GM12878 (cell line): Measurements from ENCODE around the gene CR1. TPM values are rescaled to one million over a fixed set of nuclear protein-coding genes. Genes with fewer than 3 reads are reported as not detected.

ENCODE experiments used
- CREB1 ChIP-seq: IDR thresholded peaks from 2 replicates; pipeline ENCODE4 v1.6.1; 2012; ENCODE audit warnings: low read depth, mild to moderate bottlenecking, inconsistent platforms
- E2F4 ChIP-seq: IDR thresholded peaks from 2 replicates; pipeline ENCODE4 v1.6.1; 2012; ENCODE audit warnings: low read depth, low read length, improper control_type of control experiment
- E4F1 ChIP-seq: fragments of 450-650 bp; IDR thresholded peaks from 2 replicates; pipeline ENCODE4 v1.6.1; 2018; ENCODE audit warnings: borderline replicate concordance, mild to moderate bottlenecking; ENCODE audit not compliant: partially characterized antibody
- EGR1 ChIP-seq, 2 experiments: IDR thresholded peaks; 1 replicate in 1 of 2; 2 replicates in 1 of 2; pipeline ENCODE4 v1.6.1; 2011 to 2012; ENCODE audit warnings: low read depth in 2 of 2, low read length in 2 of 2, borderline replicate concordance in 1 of 2, mild to moderate bottlenecking in 1 of 2, moderate library complexity in 1 of 2
- EP300 ChIP-seq, 2 experiments: fragments of 150-350 bp in 1 of 2; IDR thresholded peaks; 2 replicates each; pipeline ENCODE4 v1.6.1; 2011 to 2012; ENCODE audit warnings: low read depth in 2 of 2, low read length in 2 of 2, borderline replicate concordance in 1 of 2, improper control_type of control experiment in 1 of 2, inconsistent platforms in 1 of 2; ENCODE audit not compliant: control insufficient read depth in 1 of 2
- GABPA ChIP-seq: IDR thresholded peaks from 2 replicates; pipeline ENCODE4 v1.6.1; 2014; ENCODE audit warnings: antibody characterized with exemption, low read depth, mild to moderate bottlenecking, inconsistent platforms
- HDGF ChIP-seq: fragments of 450-650 bp; IDR thresholded peaks from 2 replicates; pipeline ENCODE4 v1.6.1; 2016; ENCODE audit warnings: antibody characterized with exemption
- MYB ChIP-seq: fragments of 150-350 bp; IDR thresholded peaks from 2 replicates; pipeline ENCODE4 v1.6.1; 2014; ENCODE audit warnings: mild to moderate bottlenecking, low read depth, low read length, borderline replicate concordance
- NKRF ChIP-seq: fragments of 450-650 bp; conservative IDR thresholded peaks from 2 replicates; pipeline ENCODE4 v1.6.1; 2017; ENCODE audit warnings: mild to moderate bottlenecking, moderate library complexity
- POLR2AphosphoS2 ChIP-seq: IDR thresholded peaks from 2 replicates; pipeline ENCODE4 v1.6.1; 2011; ENCODE audit warnings: low read depth, mild to moderate bottlenecking, low read length, improper control_type of control experiment, moderate library complexity
- RELA ChIP-seq: fragments of 450-650 bp; IDR thresholded peaks from 2 replicates; pipeline ENCODE4 v1.8.0; 2014; ENCODE audit warnings: borderline replicate concordance; ENCODE audit not compliant: partially characterized antibody
- RUNX3 ChIP-seq: IDR thresholded peaks from 2 replicates; pipeline ENCODE4 v1.6.1; 2012; ENCODE audit warnings: low read length, inconsistent platforms
- SMAD5 ChIP-seq: IDR thresholded peaks from 2 replicates; pipeline ENCODE4 v1.6.1; 2016; ENCODE audit warnings: antibody characterized with exemption, low read depth
- USF1 ChIP-seq: IDR thresholded peaks from 2 replicates; pipeline ENCODE4 v1.6.1; 2011; ENCODE audit warnings: borderline replicate concordance, low read depth, mild to moderate bottlenecking, moderate library complexity, mixed read lengths, low read length; ENCODE audit not compliant: insufficient read depth; ENCODE audit errors: extremely low read length
- YY1 ChIP-seq: IDR thresholded peaks from 2 replicates; pipeline ENCODE4 v1.6.1; 2011; ENCODE audit warnings: low read depth, mild to moderate bottlenecking, low read length
- ZBED1 ChIP-seq: IDR thresholded peaks from 2 replicates; pipeline ENCODE4 v1.6.1; 2016; ENCODE audit warnings: borderline replicate concordance
- ZBTB11 ChIP-seq: fragments of 450-650 bp; formaldehyde crosslinking; IDR thresholded peaks from 2 replicates; pipeline ENCODE4 v1.5.0; 2022; ENCODE audit warnings: mild to moderate bottlenecking, missing genetic modification characterization
- ZNF24 ChIP-seq: fragments of 450-650 bp; IDR thresholded peaks from 2 replicates; pipeline ENCODE4 v1.6.1; 2017; ENCODE audit warnings: antibody characterized with exemption, mild to moderate bottlenecking
- polyA plus RNA-seq, 11 experiments: library from polyadenylated mRNA; depleted of rRNA in 4 of 11; unstranded in 6 of 11; stranded (reverse) in 5 of 11; fragments of >200 nt; fragmentation: Nextera tagmentation in 4 of 11; fragmentation: Illumina TruSeq in 1 of 11; extraction: Ambion mirVana in 4 of 11; extraction: Trizol in 1 of 11; gene quantifications; 1 replicate in 1 of 11; 2 replicates in 10 of 11; pipeline versions ENCODE4 v1.2.1 to v1.2.3, GENCODE V29; 2011 to 2016; ENCODE audit warnings: inconsistent platforms in 2 of 11, missing spikeins in 2 of 11, low read depth in 1 of 11
- total RNA-seq, 4 experiments: library from RNA; depleted of rRNA in 3 of 4; stranded (reverse); fragments of >200 nt in 3 of 4; fragmentation: Illumina TruSeq in 1 of 4; extraction: Trizol in 1 of 4; gene quantifications; 2 replicates each; pipeline versions ENCODE4 v1.2.1 to v1.2.3, GENCODE V29; 2013 to 2021

Gene CR1
- total and polyA plus RNA-seq, 10 of the 15 experiments (the other 5 are each of a cell fraction or from before 2014, with no cell fraction given): 0.30 to 8.0 (median 4.3) TPM

GRCh38 chr1:207454046-207454964, 41.7 kb upstream of the CR1 start, which contains the start of gene CR2 (continued):
- peak; percentile 68 for TF ChIP-seq RUNX3
- peak; percentile 73 for TF ChIP-seq ZBED1
- TF ChIP-seq NKRF: 0 out of 2 replicates have a peak, but pooled peaks have one; percentile 51
- no peak for TF ChIP-seq POLR2AphosphoS2
- TF ChIP-seq SMAD5: peak; percentile 97
- no peak for TF ChIP-seq ZNF24
- no peak for TF ChIP-seq MYB
- 0 out of 2 replicates have a peak, but pooled peaks have one; percentile 4 for TF ChIP-seq CREB1
- peak; percentile 75 for TF ChIP-seq USF1
- TF ChIP-seq ZBTB11 (CRISPR knock-in tag): no peak
- no peak for TF ChIP-seq E4F1
- TF ChIP-seq YY1: no peak; the same call in 1 of the 2 replicates
- TF ChIP-seq EGR1 (IDR thresholded peaks at IDR 0.05; ENCODE audit: borderline replicate concordance in 1 of 2, low read depth in 2 of 2, low read length in 2 of 2): peak in 1 of 2 experiments; percentile 53; a peak in 1 of 3 replicates
- TF ChIP-seq EP300 (IDR thresholded peaks at IDR 0.05; ENCODE audit: borderline replicate concordance in 1 of 2, control insufficient read depth in 1 of 2, low read depth in 2 of 2, low read length in 2 of 2): 0 out of 4 replicates have a peak, but pooled peaks of 1 of the 2 experiments have one; percentile 7
- no peak for TF ChIP-seq E2F4
- TF ChIP-seq GABPA: no peak
- TF ChIP-seq RELA: no peak
- TF ChIP-seq HDGF: no peak
